Neutrophil (primary cell): ENCODE measurements around the gene SLC35F6.

Source experiments
- H3K27ac ChIP-seq: fragments of 200-600 bp; sonication (generic); 2 replicates; pipeline ENCODE4 v1.5.1; 2016; ENCODE audit warnings: mild to moderate bottlenecking, moderate library complexity
- H3K27me3 ChIP-seq: fragments of 200-600 bp; sonication (generic); 2 replicates; pipeline ENCODE4 v1.6.0; 2016; ENCODE audit warnings: mild to moderate bottlenecking
- H3K36me3 ChIP-seq: fragments of 200-600 bp; sonication (generic); 2 replicates; pipeline ENCODE4 v1.5.1; 2017
- H3K4me1 ChIP-seq, 2 experiments: fragments of 200-600 bp in 1 of 2; sonication (generic) in 1 of 2; 1 replicate in 1 of 2; 2 replicates in 1 of 2; pipeline versions ENCODE4 v1.5.1 to v1.6.1; 2013 to 2016; ENCODE audit warnings: low read depth in 1 of 2, low read length in 1 of 2, mild to moderate bottlenecking in 1 of 2, moderate library complexity in 1 of 2; ENCODE audit not compliant: control insufficient read depth in 1 of 2, insufficient read depth in 1 of 2
- H3K4me3 ChIP-seq, 2 experiments: fragments of 200-600 bp in 1 of 2; sonication (generic) in 1 of 2; 1 replicate in 1 of 2; 2 replicates in 1 of 2; pipeline ENCODE4 v1.5.1; 2013 to 2016; ENCODE audit warnings: low read depth in 1 of 2, low read length in 1 of 2, mild to moderate bottlenecking in 1 of 2, moderate library complexity in 1 of 2
- H3K9me3 ChIP-seq: fragments of 200-600 bp; sonication (generic); 2 replicates; pipeline ENCODE4 v1.5.1; 2016
- CTCF ChIP-seq: fragments of 200-600 bp; sonication (generic); IDR thresholded peaks from 2 replicates; pipeline ENCODE4 v1.5.1; 2016; ENCODE audit warnings: antibody characterized with exemption

Gene SLC35F6

GRCh38 chr2:26764078-26764887 is at the start of gene SLC35F6:
TSS of gene SLC35F6 (plus strand) at chr2:26764284. CDS start at chr2:26764350, 66 bp downstream.
- Histone ChIP-seq H3K27me3 (peaks cover 29% of the 10 kb centered on the region), H3K4me3 (peak within 1 kb of the TSS; percentile 93 to 96)
- TF ChIP-seq CTCF = no peak

DNA sequence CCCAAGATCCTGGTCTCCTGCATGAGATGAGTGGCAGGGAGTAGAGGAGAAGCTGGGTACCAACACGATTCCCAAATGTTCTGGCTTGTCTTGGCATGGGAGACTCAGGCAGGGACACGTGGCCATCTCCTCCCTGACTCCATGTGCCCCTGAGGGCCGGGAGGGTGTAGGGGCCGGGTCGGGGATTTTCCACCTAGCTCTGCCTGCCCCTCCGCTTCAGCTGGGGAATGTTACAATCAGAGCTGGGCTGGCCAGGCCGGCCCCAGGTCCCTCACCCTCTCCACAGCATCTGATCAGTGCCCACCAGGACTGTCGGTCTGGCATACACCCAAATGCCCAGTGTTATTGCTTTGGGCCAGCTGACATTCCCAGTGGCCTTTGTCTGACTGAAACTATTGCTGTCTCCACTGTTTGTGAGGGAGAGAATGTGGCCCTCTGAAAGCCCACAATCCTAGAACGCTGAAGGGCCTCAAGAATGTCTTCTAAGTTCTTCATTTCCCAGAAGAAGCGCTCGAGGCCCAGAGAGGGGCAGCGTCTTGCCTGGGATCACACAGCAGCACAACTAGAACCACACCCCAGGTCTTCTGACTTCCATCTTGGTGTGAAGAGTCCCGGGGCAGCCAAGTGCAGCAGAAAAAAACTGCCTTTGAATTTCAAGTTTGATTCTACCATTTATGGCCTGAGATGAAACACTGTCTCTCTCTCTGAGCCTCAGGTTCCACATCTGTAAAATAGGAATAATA is 48.4 kb upstream of the SLC35F6 start:
- Histone ChIP-seq H3K9me3 (no peaks in the 10 kb centered on the region), H3K4me1 (no peaks in the 10 kb centered on the region), H3K4me3 (no peak overlapping the region), H3K27me3 (peaks cover 9% of the 10 kb centered on the region), H3K36me3 (no peaks in the 10 kb centered on the region), H3K27ac (no peak overlapping the region)
- no peak for TF ChIP-seq CTCF

More at GRCh38 chr2:26764078-26764887, at the start of gene SLC35F6:
- no peaks in the 10 kb centered on the region for H3K36me3 ChIP-seq
- H3K27ac ChIP-seq = peak within 1 kb of the TSS; percentile 77
- peaks cover 26 to 31% of the 10 kb centered on the region in 2 experiments for H3K4me1 ChIP-seq
- H3K9me3 ChIP-seq = no peaks in the 10 kb centered on the region

- Histone ChIP-seq H3K9me3 (no peaks in the 10 kb centered on the region), H3K4me1 (no peaks in the 10 kb centered on the region), H3K27me3 (peaks cover 7% of the 10 kb centered on the region), H3K27ac (no peak overlapping the region), H3K36me3 (no peaks in the 10 kb centered on the region), H3K4me3 (no peak overlapping the region)
- TF ChIP-seq CTCF = no peak
Observed at GRCh38 chr2:26716340-26716739, 47.7 kb upstream of the SLC35F6 start.

DNA sequence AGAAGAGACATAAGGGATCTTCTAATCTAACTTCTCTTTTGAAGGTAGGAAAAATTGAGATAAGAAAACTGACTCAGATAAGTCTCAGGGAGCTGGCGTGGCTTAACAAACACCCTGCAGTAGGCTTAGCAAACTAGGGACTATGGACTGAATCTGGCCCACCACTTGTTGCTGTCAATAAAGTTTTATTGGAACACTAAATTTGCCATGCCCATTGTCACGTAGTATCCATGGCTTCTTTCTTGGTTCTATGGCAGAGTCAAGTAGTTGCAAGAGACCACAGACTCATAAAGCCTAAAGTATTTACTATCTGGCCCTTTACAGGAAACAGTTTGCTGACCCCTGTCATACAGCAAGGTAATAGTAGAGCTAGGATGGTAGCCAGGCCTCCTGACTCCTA is 47.3 kb upstream of the SLC35F6 start:
- Histone ChIP-seq H3K27me3 (peaks cover 6% of the 10 kb centered on the region), H3K9me3 (no peaks in the 10 kb centered on the region), H3K4me1 (no peaks in the 10 kb centered on the region), H3K36me3 (no peaks in the 10 kb centered on the region), H3K4me3 (no peak overlapping the region), H3K27ac (no peak overlapping the region)
- no peak for TF ChIP-seq CTCF

GRCh38 chr2:26717362-26717761 is 46.7 kb upstream of the SLC35F6 start:
- no peak for TF ChIP-seq CTCF
- H3K4me1 ChIP-seq = no peaks in the 10 kb centered on the region
- H3K27ac ChIP-seq = no peak overlapping the region
- peaks cover 6% of the 10 kb centered on the region for H3K27me3 ChIP-seq
- no peaks in the 10 kb centered on the region for H3K9me3 ChIP-seq
- no peaks in the 10 kb centered on the region for H3K36me3 ChIP-seq
- no peak overlapping the region for H3K4me3 ChIP-seq
